Trophoblast cell (in vitro differentiated cells and primary cell): ENCODE data around the gene FASN.

Experiments
- DNase-seq, 2 donors: peaks; one replicate each; pipeline ENCODE4 v3.0.0-alpha.2; 2016
- H2AFZ ChIP-seq: 2 replicates; pipeline ENCODE4 v1.6.1; 2013; ENCODE audit warnings: low read length, moderate library complexity, mild to moderate bottlenecking; ENCODE audit not compliant: insufficient read depth, poor library complexity
- H2AK5ac ChIP-seq: 2 replicates; pipeline ENCODE4 v1.6.1; 2013; ENCODE audit warnings: mild to moderate bottlenecking, low read length
- H2BK120ac ChIP-seq: 2 replicates; pipeline ENCODE4 v1.6.1; 2013; ENCODE audit warnings: low read length, mild to moderate bottlenecking, moderate library complexity; ENCODE audit not compliant: insufficient read depth, poor library complexity
- H2BK12ac ChIP-seq: 2 replicates; pipeline ENCODE4 v1.6.1; 2013; ENCODE audit warnings: mild to moderate bottlenecking, low read length, moderate library complexity
- H2BK5ac ChIP-seq: 2 replicates; pipeline ENCODE4 v1.6.1; 2013; ENCODE audit warnings: low read length, low read depth, moderate library complexity, mild to moderate bottlenecking; ENCODE audit not compliant: poor library complexity
- H3K14ac ChIP-seq: 2 replicates; pipeline ENCODE4 v1.6.1; 2013; ENCODE audit warnings: mild to moderate bottlenecking, low read length
- H3K18ac ChIP-seq: 2 replicates; pipeline ENCODE4 v1.6.1; 2013; ENCODE audit warnings: mild to moderate bottlenecking, low read length
- H3K23ac ChIP-seq: 2 replicates; pipeline ENCODE4 v1.6.1; 2013; ENCODE audit warnings: low read length
- H3K27ac ChIP-seq: 2 replicates; pipeline ENCODE4 v1.5.1; 2013; ENCODE audit warnings: low read depth, mild to moderate bottlenecking, inconsistent platforms, low read length, moderate library complexity
- H3K27me3 ChIP-seq: 2 replicates; pipeline ENCODE4 v1.6.1; 2013; ENCODE audit warnings: inconsistent platforms, mild to moderate bottlenecking, low read length, moderate library complexity; ENCODE audit not compliant: insufficient read depth
- H3K36me3 ChIP-seq, 2 experiments: 1 replicate in 1 of 2; 2 replicates in 1 of 2; pipeline ENCODE4 v1.6.1; 2013; ENCODE audit warnings: low read length in 2 of 2, mild to moderate bottlenecking in 2 of 2, moderate library complexity in 1 of 2; ENCODE audit not compliant: insufficient read depth in 2 of 2, control insufficient read depth in 1 of 2
- H3K4ac ChIP-seq: 2 replicates; pipeline ENCODE4 v1.6.1; 2013; ENCODE audit warnings: low read depth, mild to moderate bottlenecking, low read length, moderate library complexity
- H3K4me1 ChIP-seq, 2 experiments: 1 replicate in 1 of 2; 2 replicates in 1 of 2; pipeline ENCODE4 v1.6.1; 2013; ENCODE audit warnings: low read length in 2 of 2, mild to moderate bottlenecking in 2 of 2, moderate library complexity in 1 of 2; ENCODE audit not compliant: insufficient read depth in 2 of 2, control insufficient read depth in 1 of 2
- H3K4me2 ChIP-seq: 2 replicates; pipeline ENCODE4 v1.6.1; 2013; ENCODE audit warnings: inconsistent platforms, mild to moderate bottlenecking, low read length, moderate library complexity
- H3K4me3 ChIP-seq: 2 replicates; pipeline ENCODE4 v1.5.1; 2013; ENCODE audit warnings: mild to moderate bottlenecking, low read depth, low read length, inconsistent platforms
- H3K79me1 ChIP-seq: one replicate; pipeline ENCODE4 v1.6.1; 2013; ENCODE audit warnings: low read length
- H3K79me2 ChIP-seq: 2 replicates; pipeline ENCODE4 v1.6.1; 2013; ENCODE audit warnings: low read length, mild to moderate bottlenecking; ENCODE audit not compliant: control insufficient read depth, insufficient read depth, poor library complexity
- H3K9ac ChIP-seq: 2 replicates; pipeline ENCODE4 v1.6.1; 2013; ENCODE audit warnings: mild to moderate bottlenecking, low read length
- H3K9me3 ChIP-seq: 2 replicates; pipeline ENCODE4 v1.6.1; 2013; ENCODE audit warnings: low read depth, mild to moderate bottlenecking, control low read depth, inconsistent platforms, low read length; ENCODE audit not compliant: insufficient read depth
- H4K12ac ChIP-seq: 2 replicates; pipeline ENCODE4 v1.6.1; 2013; ENCODE audit warnings: low read depth, mild to moderate bottlenecking, low read length, moderate library complexity
- H4K8ac ChIP-seq: 2 replicates; pipeline ENCODE4 v1.6.1; 2013; ENCODE audit warnings: low read depth, mild to moderate bottlenecking, low read length, moderate library complexity
- H4K91ac ChIP-seq: one replicate; pipeline ENCODE4 v1.6.1; 2013; ENCODE audit warnings: low read depth, mild to moderate bottlenecking, low read length, moderate library complexity
- WGBS: extraction: QIAGEN DNeasy Blood & Tissue Kit; methylation state at CpG from one replicate; pipeline ENCODE4 v1.1.7; 2013; ENCODE audit warnings: missing lambda C conversion rate; ENCODE audit not compliant: insufficient read length, insufficient coverage; ENCODE audit errors: extremely low coverage; 5-methylcytosine and 5-hydroxymethylcytosine counted together

The FASN gene

DNA sequence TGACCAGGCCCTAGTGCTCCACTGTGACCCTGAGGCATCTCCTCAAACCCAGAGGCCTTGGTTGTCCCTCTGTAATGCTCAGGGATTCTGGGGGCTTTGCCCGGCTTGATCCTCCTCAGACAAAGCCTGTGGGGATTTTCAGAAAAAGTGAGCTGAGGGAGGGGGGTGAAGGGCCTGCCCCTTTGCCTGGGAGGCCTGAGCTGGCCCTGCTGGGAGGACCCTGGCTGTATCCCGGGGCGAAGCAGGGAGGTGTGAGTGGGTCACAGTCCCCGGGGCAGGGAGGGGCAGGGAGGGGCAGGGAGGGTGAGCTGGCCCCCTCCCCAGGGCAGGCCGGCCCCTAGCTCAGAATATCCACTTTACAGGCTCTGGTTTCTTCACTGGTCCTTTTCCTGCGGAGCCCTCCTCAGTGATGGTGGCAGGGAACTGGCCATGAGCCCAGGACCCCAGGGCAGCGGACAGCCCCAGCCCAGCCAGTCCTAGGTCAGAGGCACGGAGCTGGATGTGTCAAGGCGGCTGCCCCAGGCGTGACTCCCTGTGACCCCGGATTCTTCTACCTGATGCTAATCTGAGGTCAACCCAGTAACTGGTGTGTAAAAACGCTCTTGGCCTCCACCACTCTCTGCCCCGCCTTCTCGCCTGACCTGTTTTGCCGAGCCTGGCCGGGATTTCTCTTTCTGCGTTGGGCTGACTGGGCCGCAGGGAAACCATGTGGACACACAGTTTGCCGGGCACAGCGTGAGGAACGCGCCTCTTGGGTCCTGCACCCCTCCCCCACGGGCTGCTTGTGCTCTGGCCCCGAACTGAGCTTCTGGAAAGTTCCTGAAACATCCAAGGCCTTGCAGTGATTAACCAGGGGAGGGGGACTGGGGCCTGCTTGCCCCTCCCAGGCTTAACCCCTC lies 5.8 kb upstream of the FASN start:
- Histone ChIP-seq H2AFZ (no peak overlapping the region), H3K4ac (no peak overlapping the region), H3K9ac (no peak overlapping the region), H3K23ac (no peak overlapping the region), H3K14ac (no peak overlapping the region), H4K8ac (no peak overlapping the region), H3K79me2 (peaks cover 6% of the 10 kb centered on the region), H2AK5ac (no peak overlapping the region), H4K12ac (no peak overlapping the region), H2BK120ac (no peak overlapping the region), H3K18ac (no peak overlapping the region), H2BK12ac (no peak overlapping the region), H3K27ac (peak overlapping the region; percentile 69), H3K9me3 (no peaks in the 10 kb centered on the region), H4K91ac (no peak overlapping the region), H3K4me3 (no peak overlapping the region), H3K4me1 (peaks cover 51 to 64% of the 10 kb centered on the region in 2 experiments), H3K27me3 (no peaks in the 10 kb centered on the region), H3K79me1 (peaks cover 25% of the 10 kb centered on the region), H2BK5ac (peak overlapping the region; percentile 4), H3K4me2 (peak overlapping the region; percentile 24), H3K36me3 (no peaks in the 10 kb centered on the region)
- peak; percentile 97 for DNase-seq
- WGBS: no CpG with 5 or more reads among the region's 24 CpGs

DNA sequence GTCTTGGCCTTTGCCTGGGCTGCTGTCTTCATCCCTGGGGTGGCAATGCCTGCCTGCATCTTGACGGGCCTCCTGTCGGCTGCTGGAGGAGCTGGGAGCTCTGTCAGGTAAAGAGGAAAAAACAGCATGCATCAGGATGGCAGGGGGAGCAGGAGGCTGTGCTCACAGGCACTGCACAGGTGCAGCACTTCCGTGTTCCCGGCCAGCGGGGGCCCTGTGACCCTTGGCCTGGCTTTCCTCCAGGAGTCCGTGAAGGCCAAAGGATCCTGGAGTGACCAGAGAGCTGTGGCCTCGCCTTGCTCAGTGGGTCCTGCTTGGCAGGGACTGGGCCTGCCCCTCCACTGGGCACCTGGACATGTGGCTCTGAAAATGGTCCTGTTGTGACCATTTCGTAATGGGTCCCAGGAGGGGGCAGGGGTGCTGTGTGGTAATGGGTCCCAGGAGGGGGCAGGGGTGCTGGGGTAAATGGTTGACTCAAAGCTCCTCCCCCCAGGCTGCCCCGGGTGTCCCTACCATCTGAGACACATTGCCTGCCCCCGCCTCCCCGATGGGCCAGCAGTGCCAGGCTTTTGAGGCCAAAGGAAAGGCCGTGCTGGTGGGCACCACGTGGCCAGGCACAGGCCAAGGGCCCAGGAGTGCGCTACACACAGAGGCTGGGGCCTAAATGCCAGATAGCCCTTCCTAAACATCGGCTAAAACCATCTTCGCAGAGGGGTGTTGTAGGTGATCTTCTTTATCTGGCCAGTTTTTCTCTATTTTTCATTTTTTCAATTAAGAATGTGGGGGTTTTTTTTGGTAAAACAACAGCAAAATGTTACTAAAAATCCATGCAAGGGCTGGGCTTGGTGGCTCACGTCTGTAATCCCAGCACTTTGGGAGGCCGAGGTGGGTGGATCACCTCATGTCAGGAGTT lies 4.0 kb upstream of the FASN start:
- H3K23ac ChIP-seq: no peak overlapping the region
- no peak overlapping the region for H4K8ac ChIP-seq
- no peaks in the 10 kb centered on the region for H3K27me3 ChIP-seq
- H2AFZ ChIP-seq: no peak overlapping the region
- WGBS: no CpG with 5 or more reads among the region's 18 CpGs
- H3K4ac ChIP-seq: no peak overlapping the region
- peak in 1 of 2 donors; percentile 27 for DNase-seq
- H3K4me3 ChIP-seq: no peak overlapping the region
- H2BK120ac ChIP-seq: no peak overlapping the region
- H3K79me2 ChIP-seq: peaks cover 16% of the 10 kb centered on the region
- peaks cover 53 to 68% of the 10 kb centered on the region in 2 experiments for H3K4me1 ChIP-seq
- no peak overlapping the region for H3K18ac ChIP-seq
- H2AK5ac ChIP-seq: no peak overlapping the region
- H2BK5ac ChIP-seq: no peak overlapping the region
- H3K27ac ChIP-seq: no peak overlapping the region
- H4K91ac ChIP-seq: no peak overlapping the region
- no peak overlapping the region for H3K4me2 ChIP-seq
- H4K12ac ChIP-seq: no peak overlapping the region
- no peak overlapping the region for H2BK12ac ChIP-seq
- no peaks in the 10 kb centered on the region for H3K36me3 ChIP-seq
- H3K79me1 ChIP-seq: peaks cover 38% of the 10 kb centered on the region
- H3K9ac ChIP-seq: no peak overlapping the region
- no peaks in the 10 kb centered on the region for H3K9me3 ChIP-seq
- H3K14ac ChIP-seq: no peak overlapping the region

DNA sequence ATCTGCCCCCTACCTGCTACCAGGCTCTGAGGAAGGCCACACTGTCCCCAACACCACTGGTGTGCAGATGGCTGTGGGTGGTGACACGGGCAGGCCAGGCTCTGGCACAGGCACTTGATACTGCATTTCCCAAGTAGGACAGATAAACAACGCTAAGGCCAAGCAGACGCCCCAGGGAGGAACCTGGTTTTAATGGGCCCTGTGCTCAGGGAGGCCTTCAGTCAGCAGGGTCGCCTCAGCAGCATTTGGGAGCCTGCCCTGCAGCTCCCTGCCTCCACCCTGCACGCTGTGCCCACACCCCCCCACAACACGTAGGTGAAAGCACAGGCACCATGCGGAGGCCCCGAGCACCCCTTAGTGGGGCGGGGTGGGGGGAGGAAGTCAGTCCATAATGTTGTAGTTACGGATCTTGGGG lies 3.3 kb upstream of the FASN start:
- Histone ChIP-seq H4K8ac (no peak overlapping the region), H2BK12ac (no peak overlapping the region), H4K91ac (no peak overlapping the region), H2AFZ (no peak overlapping the region), H4K12ac (no peak overlapping the region), H3K4me1 (peaks cover 53 to 68% of the 10 kb centered on the region in 2 experiments), H3K4me3 (no peak overlapping the region), H3K36me3 (peaks cover 2% of the 10 kb centered on the region in 2 experiments), H3K18ac (no peak overlapping the region), H3K79me1 (peaks cover 40% of the 10 kb centered on the region), H3K14ac (no peak overlapping the region), H3K79me2 (peaks cover 24% of the 10 kb centered on the region), H3K27ac (no peak overlapping the region), H3K9ac (no peak overlapping the region), H3K9me3 (no peaks in the 10 kb centered on the region), H3K4ac (no peak overlapping the region), H3K27me3 (no peaks in the 10 kb centered on the region), H3K23ac (no peak overlapping the region), H3K4me2 (no peak overlapping the region), H2BK5ac (no peak overlapping the region), H2BK120ac (no peak overlapping the region), H2AK5ac (no peak overlapping the region)
- no CpG with 5 or more reads among the region's 10 CpGs for WGBS
- DNase-seq: no peak

DNA sequence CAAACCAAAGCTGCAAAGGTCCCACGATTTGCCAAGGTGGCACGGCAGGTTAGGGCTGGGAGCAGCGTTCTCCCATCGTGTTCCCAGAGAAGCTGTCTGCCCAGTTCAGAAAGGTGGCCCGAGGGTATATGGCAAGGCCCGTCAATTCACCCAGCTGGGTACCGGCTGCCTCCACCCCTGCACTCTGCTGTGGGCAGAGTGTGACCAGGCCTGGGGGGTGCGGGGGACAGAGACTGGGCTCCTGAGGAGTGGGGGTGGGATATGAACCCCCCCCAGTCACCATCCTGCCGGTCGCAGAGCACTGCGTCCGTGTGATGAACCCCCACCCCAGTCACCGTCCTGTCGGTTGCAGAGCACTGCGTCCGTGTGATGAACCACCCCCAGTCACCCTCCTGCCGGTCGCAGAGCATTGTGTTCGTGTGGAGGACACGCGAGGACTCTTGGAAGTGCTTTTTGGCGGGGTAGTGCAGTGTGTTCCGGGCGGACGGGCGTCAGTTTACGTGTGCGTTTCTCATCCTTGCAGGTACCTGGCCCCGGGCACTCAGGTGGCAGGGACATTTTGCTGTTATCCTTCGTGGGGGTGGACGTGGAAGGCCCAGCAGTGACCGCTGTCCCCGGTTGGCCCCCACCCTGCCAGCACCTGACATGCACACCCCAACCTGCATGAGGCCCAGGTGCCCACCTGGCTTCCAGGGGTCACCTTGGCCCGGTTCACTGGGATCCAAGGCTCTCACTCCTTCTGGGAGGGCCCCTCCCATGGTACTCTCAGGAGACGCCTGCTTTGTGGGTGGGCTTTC lies 2.7 kb upstream of the FASN start:
- DNase-seq: no peak
- Histone ChIP-seq H3K27me3 (no peaks in the 10 kb centered on the region), H3K79me2 (peaks cover 28% of the 10 kb centered on the region), H3K4me2 (no peak overlapping the region), H2BK5ac (no peak overlapping the region), H2AK5ac (no peak overlapping the region), H3K23ac (no peak overlapping the region), H2BK120ac (no peak overlapping the region), H3K9ac (no peak overlapping the region), H3K27ac (no peak overlapping the region), H3K14ac (no peak overlapping the region), H2BK12ac (no peak overlapping the region), H3K79me1 (peaks cover 39% of the 10 kb centered on the region), H2AFZ (no peak overlapping the region), H3K4me1 (peaks cover 53 to 68% of the 10 kb centered on the region in 2 experiments), H3K9me3 (no peaks in the 10 kb centered on the region), H4K12ac (no peak overlapping the region), H4K91ac (no peak overlapping the region), H3K4ac (no peak overlapping the region), H4K8ac (no peak overlapping the region), H3K36me3 (peaks cover 8% of the 10 kb centered on the region in 2 experiments), H3K4me3 (peak overlapping the region; percentile 18), H3K18ac (no peak overlapping the region)
- WGBS: no CpG with 5 or more reads among the region's 35 CpGs
